PC-9 (cell line): Measurements from ENCODE around the gene NKX2-8.

Source experiments
- EZH2 ChIP-seq: fragments of 200-600 bp; sonication (generic); IDR thresholded peaks from 2 replicates; pipeline ENCODE4 v1.8.0; 2017; ENCODE audit warnings: antibody characterized with exemption, low read depth
- TF ChIP-seq, protein P1 (sequence below): fragments of 200-600 bp; sonication (generic); conservative IDR thresholded peaks from 2 replicates; pipeline ENCODE4 v1.6.1; 2017; ENCODE audit warnings: mixed run types, antibody characterized with exemption, mild to moderate bottlenecking, moderate library complexity

DNA sequence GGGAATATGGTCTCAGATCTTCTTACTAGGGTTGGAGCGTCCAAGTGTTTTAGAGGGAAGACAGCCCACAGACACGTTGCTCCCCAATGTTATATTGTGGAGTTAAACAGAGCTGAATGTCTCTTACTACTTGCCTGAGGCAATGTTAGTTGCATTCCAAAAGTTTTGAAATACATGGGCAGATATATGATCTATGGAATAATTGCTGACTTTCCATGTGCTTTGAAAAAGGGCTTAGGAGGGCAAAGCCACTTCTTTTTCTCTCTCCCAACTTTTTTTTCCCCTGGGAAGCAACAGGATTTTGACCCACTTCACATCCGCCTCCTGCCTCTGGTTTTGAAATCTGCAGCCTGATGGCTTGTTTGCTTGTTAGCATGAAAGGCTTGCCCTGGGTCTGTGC is 45.6 kb upstream of the NKX2-8 start:
- TF ChIP-seq, protein P1, sequence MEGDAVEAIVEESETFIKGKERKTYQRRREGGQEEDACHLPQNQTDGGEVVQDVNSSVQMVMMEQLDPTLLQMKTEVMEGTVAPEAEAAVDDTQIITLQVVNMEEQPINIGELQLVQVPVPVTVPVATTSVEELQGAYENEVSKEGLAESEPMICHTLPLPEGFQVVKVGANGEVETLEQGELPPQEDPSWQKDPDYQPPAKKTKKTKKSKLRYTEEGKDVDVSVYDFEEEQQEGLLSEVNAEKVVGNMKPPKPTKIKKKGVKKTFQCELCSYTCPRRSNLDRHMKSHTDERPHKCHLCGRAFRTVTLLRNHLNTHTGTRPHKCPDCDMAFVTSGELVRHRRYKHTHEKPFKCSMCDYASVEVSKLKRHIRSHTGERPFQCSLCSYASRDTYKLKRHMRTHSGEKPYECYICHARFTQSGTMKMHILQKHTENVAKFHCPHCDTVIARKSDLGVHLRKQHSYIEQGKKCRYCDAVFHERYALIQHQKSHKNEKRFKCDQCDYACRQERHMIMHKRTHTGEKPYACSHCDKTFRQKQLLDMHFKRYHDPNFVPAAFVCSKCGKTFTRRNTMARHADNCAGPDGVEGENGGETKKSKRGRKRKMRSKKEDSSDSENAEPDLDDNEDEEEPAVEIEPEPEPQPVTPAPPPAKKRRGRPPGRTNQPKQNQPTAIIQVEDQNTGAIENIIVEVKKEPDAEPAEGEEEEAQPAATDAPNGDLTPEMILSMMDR = no peak
- TF ChIP-seq EZH2 = no peak
